ENCODE results near the gene RHEBL1.
A peak's percentile ranks its signal among the peaks of the same experiment; 100 is the strongest.

RHEBL1 gene

DNA sequence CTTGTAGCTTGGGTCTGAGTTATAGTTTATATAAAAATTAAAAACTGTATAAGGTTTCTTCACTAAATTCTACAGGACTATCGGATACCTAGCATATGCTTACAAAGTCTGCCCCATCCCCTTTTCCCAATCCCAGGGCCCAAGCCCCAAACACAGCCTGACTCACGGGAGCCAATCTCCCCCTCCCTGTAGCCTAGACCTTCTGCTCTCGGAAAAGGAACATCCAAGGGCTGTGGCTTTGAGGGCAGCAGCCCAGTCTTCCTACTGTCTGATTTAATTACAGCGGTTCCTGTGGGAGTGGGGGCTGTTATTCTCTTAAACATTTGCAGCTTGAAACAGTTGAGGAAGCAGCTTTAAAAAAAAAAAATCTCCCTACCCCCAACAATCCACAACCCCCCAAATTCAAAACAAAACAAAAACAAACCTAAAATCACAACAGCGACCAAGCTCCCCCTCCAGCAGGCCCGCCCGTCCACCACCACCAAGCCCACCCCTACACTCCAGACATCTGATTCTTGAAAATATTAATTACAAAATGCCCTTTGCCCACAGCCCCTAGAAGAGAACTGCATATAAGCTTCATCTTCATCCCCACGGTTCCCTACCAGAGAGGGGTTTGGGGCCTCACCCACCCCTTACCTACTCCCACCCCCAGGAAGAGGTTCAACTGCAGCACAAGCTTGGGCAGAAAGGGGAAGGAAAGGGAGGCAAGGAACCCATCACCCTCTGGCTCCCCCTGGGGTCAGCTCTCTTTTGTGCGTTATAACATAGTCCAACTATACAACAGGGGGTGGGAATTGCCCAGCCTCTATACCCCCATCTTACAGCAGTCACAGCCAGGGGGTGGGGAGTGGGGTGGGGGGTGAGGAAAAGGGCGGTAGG, 50.1 kb downstream of the RHEBL1 start:
- Histone ChIP-seq H3K27ac (ENCODE audit: low read length) (no peak overlapping the region), H3K36me3 (ENCODE audit: control insufficient read depth, insufficient read depth, low read length) (peaks cover 24% of the 10 kb centered on the region), H3K4me3 (ENCODE audit: low read length) (no peak overlapping the region), H3K9me3 (ENCODE audit: control insufficient read depth, insufficient read depth, low read length) (no peaks in the 10 kb centered on the region), H3K4me1 (ENCODE audit: control insufficient read depth, insufficient read depth, low read length) (no peaks in the 10 kb centered on the region), H3K27me3 (ENCODE audit: control insufficient read depth, insufficient read depth, low read length) (no peaks in the 10 kb centered on the region)
- WGBS (ENCODE audit: insufficient coverage, insufficient read length), result 100% methylated on average over 3 of the region's 10 CpGs
- DNase-seq (ENCODE audit: low read depth, low spot score), result no peak

DNA sequence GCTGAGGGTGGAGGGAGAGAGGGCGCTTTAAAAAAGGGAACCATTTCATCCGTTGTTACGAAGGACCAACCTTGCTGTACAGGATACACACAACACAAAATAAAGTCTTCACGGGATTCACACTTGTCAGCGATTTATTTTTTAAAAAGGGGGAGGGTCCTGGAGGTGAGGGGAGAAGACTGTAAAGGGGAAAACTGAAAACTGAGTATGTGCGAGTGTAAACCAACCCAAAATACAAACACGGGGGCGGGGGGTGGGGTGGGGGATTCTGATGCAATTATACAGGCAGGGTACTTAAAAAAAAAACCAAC, 50.7 kb downstream of the RHEBL1 start:
- no peak overlapping the region for H3K27ac ChIP-seq (ENCODE audit: low read length)
- H3K9me3 ChIP-seq (ENCODE audit: control insufficient read depth, insufficient read depth, low read length), result no peaks in the 10 kb centered on the region
- H3K27me3 ChIP-seq (ENCODE audit: control insufficient read depth, insufficient read depth, low read length), result no peaks in the 10 kb centered on the region
- H3K4me3 ChIP-seq (ENCODE audit: low read length), result peak overlapping the region; percentile 54; the same call in 1 of the 2 replicates
- WGBS (ENCODE audit: insufficient coverage, insufficient read length), result no CpG with 5 or more reads among the region's 8 CpGs
- no peaks in the 10 kb centered on the region for H3K4me1 ChIP-seq (ENCODE audit: control insufficient read depth, insufficient read depth, low read length)
- H3K36me3 ChIP-seq (ENCODE audit: control insufficient read depth, insufficient read depth, low read length), result peaks cover 20% of the 10 kb centered on the region; the same call in 1 of the 2 replicates
- DNase-seq (ENCODE audit: low read depth, low spot score), result no peak

DNA sequence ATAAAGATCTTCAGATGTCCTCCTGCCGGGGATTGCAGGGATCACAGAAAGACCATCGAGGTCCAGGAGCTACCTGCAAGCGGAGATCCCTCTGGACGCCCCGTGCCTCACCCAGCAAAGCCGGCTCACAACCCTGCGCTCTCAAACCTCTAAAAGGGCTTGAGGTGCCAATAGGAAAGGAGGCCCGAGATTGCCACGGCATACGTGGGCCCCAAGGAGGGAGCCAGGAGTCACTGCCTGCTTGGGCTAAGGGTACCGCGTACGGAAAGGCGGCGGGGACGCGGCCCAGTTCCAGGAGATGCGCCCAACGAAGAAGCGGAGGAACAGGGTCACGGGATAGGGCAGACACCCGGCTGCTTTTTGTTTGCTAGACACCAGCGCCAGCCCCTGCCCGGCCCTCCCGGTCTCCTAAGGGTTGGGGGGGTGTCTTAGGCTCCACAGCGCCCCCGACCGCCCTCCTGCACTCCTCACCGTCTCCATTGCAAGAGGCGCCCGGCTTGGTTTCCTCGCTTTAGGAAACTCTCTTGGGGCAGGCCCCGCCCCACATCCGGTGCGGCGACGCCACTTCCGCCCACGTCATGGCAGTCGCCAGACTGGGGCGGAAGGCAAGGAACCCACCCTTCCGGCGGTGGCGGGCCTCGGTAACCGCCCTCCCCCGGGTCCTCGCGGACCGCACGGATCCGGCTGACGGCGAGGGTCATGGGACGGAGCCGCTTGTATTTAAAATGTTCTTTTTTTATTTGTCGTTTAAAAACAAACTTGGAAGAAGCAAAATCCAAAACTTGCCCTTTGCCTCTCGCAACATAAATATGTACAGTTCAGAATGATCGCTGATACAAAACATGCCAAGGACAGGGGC, 51.3 kb downstream of the RHEBL1 start, which contains the start of gene PRKAG1:
Gene PRKAG1, minus strand, starts transcription at position 516 of the 859 bp plus-strand sequence. Its CDS starts 36 bp downstream, at position 480.
- H3K27me3 ChIP-seq (ENCODE audit: control insufficient read depth, insufficient read depth, low read length), result no peaks in the 10 kb centered on the region
- H3K9me3 ChIP-seq (ENCODE audit: control insufficient read depth, insufficient read depth, low read length), result no peaks in the 10 kb centered on the region
- H3K36me3 ChIP-seq (ENCODE audit: control insufficient read depth, insufficient read depth, low read length), result peaks cover 20% of the 10 kb centered on the region; the same call in 1 of the 2 replicates
- DNase-seq (ENCODE audit: low read depth, low spot score), result peak; percentile 92
- H3K4me1 ChIP-seq (ENCODE audit: control insufficient read depth, insufficient read depth, low read length), result no peaks in the 10 kb centered on the region
- WGBS (ENCODE audit: insufficient coverage, insufficient read length), result no CpG with 5 or more reads among the region's 59 CpGs
- peak within 1 kb of the TSS; percentile 68 for H3K4me3 ChIP-seq (ENCODE audit: low read length)
- no peak within 1 kb of the TSS for H3K27ac ChIP-seq (ENCODE audit: low read length)

DNA sequence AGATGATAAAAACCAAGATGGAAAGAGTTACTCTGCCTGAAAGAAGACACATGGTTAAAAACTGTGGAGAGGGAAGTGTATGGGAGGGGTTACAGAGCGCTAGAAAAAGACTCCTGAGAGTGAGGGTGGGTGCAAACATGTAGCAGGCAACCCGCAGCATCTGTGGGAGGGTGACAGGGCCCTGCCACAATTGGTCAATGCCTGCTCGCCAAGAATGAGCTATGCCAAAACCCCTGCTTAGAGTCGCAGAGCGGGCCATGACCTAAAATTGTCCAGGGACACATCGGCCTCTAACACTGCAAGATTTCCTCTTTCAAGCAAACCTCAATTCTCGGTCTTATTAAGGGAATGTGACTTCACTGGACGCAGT, 51.9 kb downstream of the RHEBL1 start:
- no peak for DNase-seq (ENCODE audit: low read depth, low spot score)
- no CpG with 5 or more reads among the region's 8 CpGs for WGBS (ENCODE audit: insufficient coverage, insufficient read length)
- Histone ChIP-seq H3K27me3 (ENCODE audit: control insufficient read depth, insufficient read depth, low read length) (no peaks in the 10 kb centered on the region), H3K27ac (ENCODE audit: low read length) (no peak overlapping the region), H3K9me3 (ENCODE audit: control insufficient read depth, insufficient read depth, low read length) (no peaks in the 10 kb centered on the region), H3K4me1 (ENCODE audit: control insufficient read depth, insufficient read depth, low read length) (no peaks in the 10 kb centered on the region), H3K4me3 (ENCODE audit: low read length) (peak overlapping the region; percentile 68; the same call in 1 of the 2 replicates), H3K36me3 (ENCODE audit: control insufficient read depth, insufficient read depth, low read length) (peaks cover 16% of the 10 kb centered on the region; the same call in 1 of the 2 replicates)

DNA sequence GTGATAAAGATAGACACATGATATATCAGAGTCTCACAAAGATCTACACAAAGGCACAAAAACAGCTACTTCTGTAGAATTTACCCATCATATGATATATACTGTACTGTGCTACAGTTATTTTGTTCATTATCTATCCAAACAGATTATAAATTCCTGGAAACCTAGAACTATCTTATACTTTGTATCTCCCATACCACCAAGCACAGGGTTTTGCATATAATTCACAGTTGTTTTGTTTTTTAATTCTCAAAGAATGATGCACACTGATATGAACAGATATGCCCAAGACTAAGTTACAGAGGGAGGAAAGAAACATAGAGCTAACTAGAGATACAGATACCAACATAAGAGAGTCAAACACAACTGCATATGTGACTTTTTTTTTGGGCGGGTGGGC, 54.6 kb downstream of the RHEBL1 start:
- no CpG with 5 or more reads among the region's 1 CpG for WGBS (ENCODE audit: insufficient coverage, insufficient read length)
- Histone ChIP-seq H3K9me3 (ENCODE audit: control insufficient read depth, insufficient read depth, low read length) (no peaks in the 10 kb centered on the region), H3K4me1 (ENCODE audit: control insufficient read depth, insufficient read depth, low read length) (no peaks in the 10 kb centered on the region), H3K36me3 (ENCODE audit: control insufficient read depth, insufficient read depth, low read length) (no peaks in the 10 kb centered on the region), H3K27ac (ENCODE audit: low read length) (no peak overlapping the region), H3K27me3 (ENCODE audit: control insufficient read depth, insufficient read depth, low read length) (no peaks in the 10 kb centered on the region), H3K4me3 (ENCODE audit: low read length) (no peak overlapping the region)
- DNase-seq (ENCODE audit: low read depth, low spot score), result no peak
